ENCODE measurements around the gene OPA1.

The OPA1 gene

DNA sequence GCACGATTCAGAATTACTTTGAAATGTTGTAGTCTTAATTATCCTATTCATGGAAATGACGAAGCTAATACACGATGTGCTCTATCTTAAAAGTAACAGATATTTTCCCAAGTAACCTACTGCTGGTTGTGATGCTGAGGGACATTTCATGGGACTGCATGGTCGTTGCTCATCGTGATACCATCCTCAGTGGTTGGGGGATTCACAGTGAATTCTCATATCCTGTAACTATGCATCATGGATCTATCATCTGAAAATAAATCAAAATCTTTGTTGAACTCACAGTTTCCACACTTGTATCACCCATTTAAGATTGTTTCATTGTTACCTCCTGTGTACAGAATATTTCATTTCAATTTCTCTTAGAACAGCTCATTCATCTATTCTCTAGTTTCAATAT is 84.7 kb downstream of the OPA1 start:
- H3K27ac Mint-ChIP-seq = no peak overlapping the region
- no peaks in the 10 kb centered on the region for H3K27me3 Mint-ChIP-seq (ENCODE audit: low read depth, poor library complexity)
- TF ChIP-seq, protein P1, sequence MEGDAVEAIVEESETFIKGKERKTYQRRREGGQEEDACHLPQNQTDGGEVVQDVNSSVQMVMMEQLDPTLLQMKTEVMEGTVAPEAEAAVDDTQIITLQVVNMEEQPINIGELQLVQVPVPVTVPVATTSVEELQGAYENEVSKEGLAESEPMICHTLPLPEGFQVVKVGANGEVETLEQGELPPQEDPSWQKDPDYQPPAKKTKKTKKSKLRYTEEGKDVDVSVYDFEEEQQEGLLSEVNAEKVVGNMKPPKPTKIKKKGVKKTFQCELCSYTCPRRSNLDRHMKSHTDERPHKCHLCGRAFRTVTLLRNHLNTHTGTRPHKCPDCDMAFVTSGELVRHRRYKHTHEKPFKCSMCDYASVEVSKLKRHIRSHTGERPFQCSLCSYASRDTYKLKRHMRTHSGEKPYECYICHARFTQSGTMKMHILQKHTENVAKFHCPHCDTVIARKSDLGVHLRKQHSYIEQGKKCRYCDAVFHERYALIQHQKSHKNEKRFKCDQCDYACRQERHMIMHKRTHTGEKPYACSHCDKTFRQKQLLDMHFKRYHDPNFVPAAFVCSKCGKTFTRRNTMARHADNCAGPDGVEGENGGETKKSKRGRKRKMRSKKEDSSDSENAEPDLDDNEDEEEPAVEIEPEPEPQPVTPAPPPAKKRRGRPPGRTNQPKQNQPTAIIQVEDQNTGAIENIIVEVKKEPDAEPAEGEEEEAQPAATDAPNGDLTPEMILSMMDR (IDR thresholded peaks at IDR 0.05) = no peak
- peaks cover 22% of the 10 kb centered on the region for H3K4me1 Mint-ChIP-seq
- no peak for DNase-seq
- no peaks in the 10 kb centered on the region for H3K9me3 Mint-ChIP-seq
- peaks cover 33% of the 10 kb centered on the region for H3K36me3 Mint-ChIP-seq (ENCODE audit: low read depth)
- no peak overlapping the region for H3K4me3 Mint-ChIP-seq

DNA sequence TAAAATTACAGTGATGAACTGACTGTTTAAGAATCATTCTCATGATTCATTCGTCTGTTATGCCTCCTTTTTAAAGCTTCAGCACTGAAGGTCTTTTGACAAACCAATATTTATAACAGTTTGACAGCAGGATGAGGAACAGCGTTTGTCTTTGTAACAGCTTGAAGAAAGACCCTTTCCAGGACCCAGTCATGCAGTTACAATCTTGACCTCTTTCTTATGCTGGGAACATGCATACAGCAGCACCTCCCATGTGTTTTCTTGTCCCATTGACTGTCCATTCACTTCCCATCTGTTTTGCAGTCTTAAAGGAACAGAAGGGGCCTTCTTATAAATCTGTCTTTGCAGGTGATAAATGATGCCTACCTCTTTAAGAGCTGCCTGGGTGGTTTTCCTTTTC is 87.2 kb downstream of the OPA1 start:
- Mint-ChIP-seq H3K36me3 (ENCODE audit: low read depth) (peaks cover 37% of the 10 kb centered on the region), H3K4me3 (peak overlapping the region; percentile 4), H3K4me1 (peaks cover 26% of the 10 kb centered on the region), H3K27ac (no peak overlapping the region), H3K27me3 (ENCODE audit: low read depth, poor library complexity) (peaks cover 2% of the 10 kb centered on the region), H3K9me3 (no peaks in the 10 kb centered on the region)
- TF ChIP-seq, protein P1 (IDR thresholded peaks at IDR 0.05) = no peak
- peak; percentile 8 for DNase-seq

DNA sequence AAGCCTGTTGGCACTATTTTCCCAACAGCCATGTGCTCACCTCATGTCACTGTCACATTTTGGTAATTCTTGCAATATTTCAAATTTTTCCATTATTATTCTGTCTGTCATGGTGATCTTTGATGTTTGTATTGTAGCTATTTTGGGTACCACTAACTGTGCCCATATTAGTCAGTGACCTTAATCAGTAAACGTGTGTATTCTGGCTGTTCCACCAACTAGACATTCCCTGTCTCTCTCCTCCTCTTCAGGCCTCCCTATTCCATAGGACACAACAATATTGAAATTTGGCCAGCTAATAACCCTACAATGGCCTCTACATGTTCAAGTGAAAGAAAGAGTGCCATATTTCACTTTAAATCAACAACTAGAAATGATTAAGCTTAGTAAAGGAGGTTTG is 88.6 kb downstream of the OPA1 start:
- H3K4me3 Mint-ChIP-seq = no peak overlapping the region
- H3K27me3 Mint-ChIP-seq (ENCODE audit: low read depth, poor library complexity) = peaks cover 2% of the 10 kb centered on the region
- H3K36me3 Mint-ChIP-seq (ENCODE audit: low read depth) = peaks cover 23% of the 10 kb centered on the region
- TF ChIP-seq, protein P1 (IDR thresholded peaks at IDR 0.05) = no peak
- H3K4me1 Mint-ChIP-seq = peaks cover 26% of the 10 kb centered on the region
- H3K27ac Mint-ChIP-seq = no peak overlapping the region
- DNase-seq = no peak
- no peaks in the 10 kb centered on the region for H3K9me3 Mint-ChIP-seq

DNA sequence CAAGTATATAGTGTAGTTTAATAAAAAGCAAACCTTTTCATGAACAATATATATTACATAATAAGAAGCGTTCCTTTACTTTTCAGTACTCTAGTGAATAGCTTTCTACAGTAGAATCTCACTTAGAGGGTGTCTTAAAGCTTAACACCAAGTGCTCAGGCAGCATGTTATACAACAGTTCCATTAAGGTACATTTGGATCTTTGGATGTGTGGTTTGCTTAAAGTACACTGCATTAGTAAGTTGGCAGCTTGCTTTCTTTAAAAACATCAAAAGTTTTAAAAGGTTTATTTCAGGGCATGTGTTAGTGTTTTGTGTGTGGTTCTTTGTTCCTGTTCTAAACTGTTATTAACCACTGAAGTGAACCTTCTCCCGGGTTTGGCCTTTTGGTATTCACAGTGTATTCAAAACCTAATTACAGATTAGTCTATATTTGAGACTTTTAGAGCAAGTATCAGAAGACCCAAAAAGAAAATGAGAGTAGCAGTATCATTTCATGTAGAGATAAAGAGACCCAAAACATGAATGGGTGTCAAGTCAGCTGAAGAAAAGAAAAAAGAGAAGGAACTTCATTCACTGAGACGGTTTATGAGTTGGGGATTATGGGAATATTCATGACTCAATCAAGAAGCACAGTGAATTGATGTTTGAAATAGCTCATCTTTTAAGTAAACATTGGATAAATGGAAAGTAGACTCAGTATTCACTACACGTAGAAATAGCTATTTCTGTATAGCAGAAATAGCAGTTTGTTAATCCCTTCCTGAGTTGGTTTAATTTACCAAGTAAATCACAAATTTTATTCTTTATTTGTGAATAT is 93.9 kb downstream of the OPA1 start:
- Mint-ChIP-seq H3K9me3 (no peaks in the 10 kb centered on the region), H3K4me1 (peaks cover 8% of the 10 kb centered on the region), H3K27ac (no peak overlapping the region), H3K4me3 (no peak overlapping the region), H3K27me3 (ENCODE audit: low read depth, poor library complexity) (peaks cover 2% of the 10 kb centered on the region), H3K36me3 (ENCODE audit: low read depth) (peaks cover 29% of the 10 kb centered on the region)
- TF ChIP-seq, protein P1 (IDR thresholded peaks at IDR 0.05) = no peak
- DNase-seq = no peak

DNA sequence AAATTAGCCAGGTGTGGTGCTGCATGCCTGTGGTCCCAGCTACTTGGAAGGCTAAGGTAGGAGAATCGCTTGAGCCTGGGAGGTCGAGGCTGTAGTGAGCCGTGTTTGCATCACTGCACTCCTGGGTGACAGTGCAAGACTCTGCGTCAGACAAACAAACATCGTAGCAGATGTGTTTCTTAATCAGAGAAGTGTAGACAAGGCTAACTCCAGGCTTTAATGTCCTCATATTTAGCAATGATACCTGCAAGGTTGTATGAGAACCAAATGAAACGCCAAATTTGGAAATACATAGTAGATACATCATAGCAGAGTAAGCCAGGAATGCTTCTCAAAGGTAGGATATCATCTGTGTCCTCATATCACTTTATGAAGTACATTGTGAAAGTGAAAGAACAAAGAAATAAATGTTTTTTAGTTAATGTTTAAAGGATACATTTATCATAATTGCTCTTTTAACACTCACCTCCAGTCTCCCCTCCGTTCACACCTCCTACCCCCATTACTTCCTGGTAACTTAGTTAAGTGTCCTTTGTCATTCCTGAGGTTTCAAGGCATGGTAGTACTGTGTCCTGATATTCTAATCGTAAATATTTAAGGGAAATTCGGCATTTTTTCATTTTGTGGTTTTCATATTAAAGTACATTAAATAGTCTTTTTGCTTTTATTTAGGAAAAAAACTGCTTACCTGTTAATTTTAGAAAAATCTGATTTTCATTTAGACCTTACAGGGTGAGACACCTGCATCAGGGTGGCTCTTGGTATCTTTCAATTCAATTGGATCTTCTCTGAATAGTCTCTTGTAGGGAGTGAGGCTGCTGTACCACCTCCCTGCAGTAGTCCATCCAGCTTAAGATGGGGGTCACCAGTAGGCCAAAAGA is 96.1 kb downstream of the OPA1 start:
- TF ChIP-seq, protein P1 (IDR thresholded peaks at IDR 0.05) = no peak
- DNase-seq = no peak
- H3K4me1 Mint-ChIP-seq = no peaks in the 10 kb centered on the region
- no peak overlapping the region for H3K27ac Mint-ChIP-seq
- H3K9me3 Mint-ChIP-seq = no peaks in the 10 kb centered on the region
- H3K4me3 Mint-ChIP-seq = no peak overlapping the region
- H3K27me3 Mint-ChIP-seq (ENCODE audit: low read depth, poor library complexity) = peaks cover 2% of the 10 kb centered on the region
- H3K36me3 Mint-ChIP-seq (ENCODE audit: low read depth) = peaks cover 27% of the 10 kb centered on the region
